GM19467 (cell line): Measurements from ENCODE around the gene NRIP1.
A peak's percentile ranks its signal among the peaks of the same experiment; 100 is the strongest.

Experiments
- ATAC-seq: cut with Tn5 transposase; IDR thresholded peaks from one replicate; pipeline ENCODE4 v1.9.1; 2021; ENCODE audit warnings: mild to moderate bottlenecking, moderate library complexity; ENCODE audit not compliant: unreplicated experiment

The NRIP1 gene, protein sequence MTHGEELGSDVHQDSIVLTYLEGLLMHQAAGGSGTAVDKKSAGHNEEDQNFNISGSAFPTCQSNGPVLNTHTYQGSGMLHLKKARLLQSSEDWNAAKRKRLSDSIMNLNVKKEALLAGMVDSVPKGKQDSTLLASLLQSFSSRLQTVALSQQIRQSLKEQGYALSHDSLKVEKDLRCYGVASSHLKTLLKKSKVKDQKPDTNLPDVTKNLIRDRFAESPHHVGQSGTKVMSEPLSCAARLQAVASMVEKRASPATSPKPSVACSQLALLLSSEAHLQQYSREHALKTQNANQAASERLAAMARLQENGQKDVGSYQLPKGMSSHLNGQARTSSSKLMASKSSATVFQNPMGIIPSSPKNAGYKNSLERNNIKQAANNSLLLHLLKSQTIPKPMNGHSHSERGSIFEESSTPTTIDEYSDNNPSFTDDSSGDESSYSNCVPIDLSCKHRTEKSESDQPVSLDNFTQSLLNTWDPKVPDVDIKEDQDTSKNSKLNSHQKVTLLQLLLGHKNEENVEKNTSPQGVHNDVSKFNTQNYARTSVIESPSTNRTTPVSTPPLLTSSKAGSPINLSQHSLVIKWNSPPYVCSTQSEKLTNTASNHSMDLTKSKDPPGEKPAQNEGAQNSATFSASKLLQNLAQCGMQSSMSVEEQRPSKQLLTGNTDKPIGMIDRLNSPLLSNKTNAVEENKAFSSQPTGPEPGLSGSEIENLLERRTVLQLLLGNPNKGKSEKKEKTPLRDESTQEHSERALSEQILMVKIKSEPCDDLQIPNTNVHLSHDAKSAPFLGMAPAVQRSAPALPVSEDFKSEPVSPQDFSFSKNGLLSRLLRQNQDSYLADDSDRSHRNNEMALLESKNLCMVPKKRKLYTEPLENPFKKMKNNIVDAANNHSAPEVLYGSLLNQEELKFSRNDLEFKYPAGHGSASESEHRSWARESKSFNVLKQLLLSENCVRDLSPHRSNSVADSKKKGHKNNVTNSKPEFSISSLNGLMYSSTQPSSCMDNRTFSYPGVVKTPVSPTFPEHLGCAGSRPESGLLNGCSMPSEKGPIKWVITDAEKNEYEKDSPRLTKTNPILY (N-terminal part only)

GRCh38 chr21:15064576-15065391, at the start of gene NRIP1:
TSS of gene NRIP1 (minus strand) at chr21:15065000. CDS start at chr21:14968192, 96,808 bp downstream.
- peak; percentile 78 for ATAC-seq

- no peak for ATAC-seq
Measured at GRCh38 chr21:15112858-15113257, 48.1 kb upstream of the NRIP1 start.

GRCh38 chr21:15108801-15109200, 44.0 kb upstream of the NRIP1 start:
- ATAC-seq: no peak

GRCh38 chr21:15104470-15104869, 39.7 kb upstream of the NRIP1 start:
- no peak for ATAC-seq

DNA sequence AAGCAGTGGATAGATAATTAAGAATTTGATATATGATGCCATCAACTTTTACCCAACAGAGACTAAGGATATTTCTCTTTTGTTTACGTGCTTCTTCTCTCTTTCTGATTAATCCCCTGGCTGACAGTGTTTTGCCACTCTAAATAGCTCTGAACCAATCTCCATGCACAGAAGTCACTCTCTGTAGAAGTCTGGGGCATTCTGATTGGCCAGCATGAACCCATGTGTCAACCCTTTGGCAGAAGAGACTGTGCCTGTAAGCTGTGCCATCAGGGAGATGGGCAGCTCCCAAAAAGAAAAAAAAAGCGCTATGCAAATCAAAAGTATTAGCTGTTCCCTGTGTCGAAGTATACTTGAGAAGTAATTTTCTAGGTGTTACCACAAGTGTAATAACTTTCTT, 34.1 kb upstream of the NRIP1 start:
- ATAC-seq: no peak

GRCh38 chr21:15098181-15098580, 33.4 kb upstream of the NRIP1 start:
- ATAC-seq: no peak

- no peak for ATAC-seq
Measured at GRCh38 chr21:15097580-15097979, 32.8 kb upstream of the NRIP1 start.

DNA sequence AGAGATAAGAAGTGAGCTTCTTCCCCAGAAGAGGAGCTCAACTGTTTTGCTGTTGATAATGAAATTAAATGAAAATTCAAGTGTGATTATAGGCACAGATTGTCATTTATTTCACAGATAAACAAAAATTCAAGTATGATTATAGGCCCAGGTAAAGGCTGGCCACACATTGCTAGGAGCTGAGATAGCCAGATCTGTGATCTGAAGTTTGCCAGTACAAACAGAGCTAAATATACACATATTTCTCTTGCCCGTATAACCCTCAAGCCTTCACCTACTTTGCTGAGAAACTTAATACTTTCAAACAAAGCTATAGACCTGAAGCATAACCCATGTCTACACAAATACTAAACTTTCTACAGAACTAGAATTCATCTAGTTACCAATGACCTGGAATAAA, 31.3 kb upstream of the NRIP1 start:
- no peak for ATAC-seq

GRCh38 chr21:15095326-15095725, 30.5 kb upstream of the NRIP1 start:
- ATAC-seq: no peak

- no peak for ATAC-seq
Measured at GRCh38 chr21:15094706-15095105, 29.9 kb upstream of the NRIP1 start.

DNA sequence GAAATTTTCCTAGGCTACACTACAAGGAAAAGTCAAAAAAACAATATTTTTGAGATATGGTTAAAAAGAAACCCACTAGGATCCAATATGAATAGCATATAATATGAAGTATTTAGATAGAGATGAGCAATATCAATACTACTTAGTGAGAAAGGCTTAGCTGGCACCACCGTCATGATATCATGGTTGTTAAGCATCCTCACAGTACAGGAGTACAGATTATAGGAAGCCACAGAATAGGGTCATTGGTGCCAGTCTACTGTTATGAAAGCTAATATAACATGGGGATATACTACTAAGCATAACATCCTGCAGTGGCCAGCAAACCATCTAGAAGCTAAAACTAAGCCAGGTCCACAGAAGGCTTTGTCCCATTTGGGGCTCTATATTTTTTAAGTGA, 28.4 kb upstream of the NRIP1 start:
- no peak for ATAC-seq

- no peak for ATAC-seq
Measured at GRCh38 chr21:15092745-15093144, 27.9 kb upstream of the NRIP1 start.

- no peak for ATAC-seq
Measured at GRCh38 chr21:15090390-15090789, 25.6 kb upstream of the NRIP1 start.

- no peak for ATAC-seq
Measured at GRCh38 chr21:15088488-15088887, 23.7 kb upstream of the NRIP1 start.

DNA sequence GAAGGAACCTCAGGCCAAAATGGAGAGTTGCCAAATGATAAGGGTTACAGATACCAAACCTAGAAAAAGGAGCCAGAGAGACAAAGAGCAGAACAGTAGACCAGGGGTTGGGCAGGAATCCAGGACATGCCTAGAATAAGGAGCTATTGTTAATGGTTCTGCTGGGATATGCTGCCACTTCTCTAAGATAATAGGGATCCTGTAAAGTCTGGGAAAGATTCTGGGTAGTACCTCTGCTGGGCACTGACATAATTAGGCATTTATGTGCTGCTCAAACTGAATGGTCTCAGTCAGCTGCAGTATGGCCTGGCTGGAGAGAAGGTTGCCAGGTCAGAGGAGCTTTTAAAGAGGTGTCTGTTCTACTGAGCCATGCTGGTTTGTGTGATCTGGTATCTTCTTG, 19.9 kb upstream of the NRIP1 start:
- no peak for ATAC-seq

GRCh38 chr21:15080526-15080925, 15.7 kb upstream of the NRIP1 start:
- ATAC-seq: no peak

DNA sequence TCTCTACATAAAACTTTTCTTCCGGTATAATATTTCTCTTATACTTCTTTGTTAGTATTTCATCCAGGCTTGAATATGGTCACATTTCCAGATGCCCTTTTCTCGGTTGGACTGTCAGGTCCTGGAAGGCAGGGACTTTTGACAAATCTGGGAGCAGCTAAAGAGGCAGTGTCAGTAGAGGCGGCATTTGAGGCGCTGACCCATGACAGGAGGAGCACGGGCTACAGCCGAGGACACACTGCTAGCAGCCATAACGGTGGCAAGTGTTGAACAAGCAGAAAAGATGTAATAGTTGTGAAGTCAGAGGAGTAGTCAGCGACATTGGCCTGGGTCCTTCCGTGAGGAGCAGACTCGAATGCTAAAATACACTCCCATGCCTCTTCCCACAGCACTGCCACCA, 14.5 kb upstream of the NRIP1 start:
- no peak for ATAC-seq

- ATAC-seq: no peak
Measured at GRCh38 chr21:15078180-15078579, 13.4 kb upstream of the NRIP1 start.

GRCh38 chr21:15077529-15078145, 12.8 kb upstream of the NRIP1 start:
- ATAC-seq: no peak

DNA sequence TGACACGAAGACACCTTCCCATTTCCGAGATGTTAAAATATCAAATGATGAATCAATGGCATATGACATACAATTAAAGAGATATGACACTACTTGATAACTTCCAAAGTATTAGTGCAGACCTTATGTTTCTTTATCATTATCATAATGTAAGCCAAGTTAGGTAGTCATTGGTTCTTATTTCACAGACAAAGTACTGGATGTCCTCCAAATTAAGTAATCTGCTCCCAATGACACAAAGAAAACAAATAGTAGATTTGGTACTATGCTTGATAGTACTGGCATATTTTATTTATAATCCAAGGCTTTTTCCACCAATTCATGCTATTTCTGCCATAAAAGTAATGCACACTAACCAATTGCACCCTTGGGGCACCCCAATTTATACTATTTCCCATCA, 11.9 kb upstream of the NRIP1 start:
- no peak for ATAC-seq
